Stimulated activated CD4-positive, alpha-beta T cell treated with anti-CD3 and anti-CD28 coated beads, TNF-alpha, amount 100 ng/mL, for 24 hours (primary cell): Measurements from ENCODE around the gene RGL4.
"Not testable (repeated sequence)": the region's sequence is repeated elsewhere in the genome, so short reads cannot be mapped to it uniquely, and the experiment has no call there.

ENCODE experiments used
- DNase-seq, 3 experiments: peaks; one replicate each; pipeline ENCODE4 v3.0.0-alpha.2; 2020; ENCODE audit warnings: low read depth in 3 of 3

Gene RGL4

GRCh38 chr22:23698094-23698493 is 7.3 kb downstream of the RGL4 start:
- no peak for DNase-seq

GRCh38 chr22:23698673-23699235 is 7.9 kb downstream of the RGL4 start:
- DNase-seq: no peak

- no peak for DNase-seq
These were observed 9.9 kb downstream of the RGL4 start for GRCh38 chr22:23700706-23701105.

DNA sequence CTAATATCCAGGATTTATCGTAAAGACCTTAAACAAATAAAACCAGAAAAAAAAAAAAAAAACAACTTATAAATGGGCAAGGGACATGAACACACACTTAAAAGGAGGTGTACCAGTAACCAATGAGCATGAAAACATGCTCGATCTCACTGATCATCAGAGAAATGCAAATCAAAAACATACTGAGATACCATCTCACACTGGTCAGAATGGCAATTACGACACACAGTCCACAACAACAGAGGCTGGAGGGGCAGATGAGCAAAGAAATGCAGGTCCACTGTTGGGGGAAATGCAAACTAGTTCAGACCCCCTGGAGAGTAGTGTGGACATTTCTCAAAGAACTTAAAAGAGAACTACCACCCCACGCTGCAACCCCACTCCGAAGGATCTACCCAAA is 13.2 kb downstream of the RGL4 start:
- DNase-seq: no peak

DNA sequence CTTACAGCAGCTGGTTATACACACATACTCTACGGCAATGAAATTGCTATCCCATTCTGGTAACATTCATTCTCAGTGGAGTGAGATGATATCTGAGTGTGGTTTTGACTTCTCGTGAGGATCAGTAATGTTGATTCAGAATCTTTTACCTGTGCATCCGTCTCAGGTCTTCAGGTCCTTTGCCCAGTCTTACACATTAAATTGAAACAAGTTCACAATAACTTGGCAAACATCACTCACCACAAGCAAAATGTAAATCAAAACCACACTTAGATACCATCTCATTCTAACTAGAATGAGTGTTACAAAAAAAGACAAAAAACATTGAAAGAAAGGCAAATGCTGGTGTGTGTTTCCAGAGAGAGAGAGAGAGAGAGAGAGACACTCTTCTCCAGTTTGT is 14.0 kb downstream of the RGL4 start:
- no peak for DNase-seq

DNA sequence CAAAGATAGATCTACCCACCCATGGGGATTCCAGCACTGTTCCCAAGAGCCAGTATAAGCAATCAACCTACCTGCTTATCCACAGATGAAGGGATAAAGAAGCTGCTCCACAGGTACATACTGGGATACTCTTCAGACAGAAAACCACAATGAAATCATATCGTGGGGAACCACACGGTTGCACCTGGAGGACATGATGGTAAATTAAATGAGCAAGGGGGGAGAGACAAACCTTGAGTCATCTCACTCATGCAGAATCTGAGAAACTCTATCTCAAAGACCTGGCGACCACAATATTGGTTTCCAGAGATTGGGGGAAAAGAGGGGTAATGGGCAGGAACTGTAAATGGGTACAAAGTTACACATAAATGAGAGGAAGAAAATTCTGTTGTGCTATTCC is 14.5 kb downstream of the RGL4 start:
- no peak for DNase-seq

DNA sequence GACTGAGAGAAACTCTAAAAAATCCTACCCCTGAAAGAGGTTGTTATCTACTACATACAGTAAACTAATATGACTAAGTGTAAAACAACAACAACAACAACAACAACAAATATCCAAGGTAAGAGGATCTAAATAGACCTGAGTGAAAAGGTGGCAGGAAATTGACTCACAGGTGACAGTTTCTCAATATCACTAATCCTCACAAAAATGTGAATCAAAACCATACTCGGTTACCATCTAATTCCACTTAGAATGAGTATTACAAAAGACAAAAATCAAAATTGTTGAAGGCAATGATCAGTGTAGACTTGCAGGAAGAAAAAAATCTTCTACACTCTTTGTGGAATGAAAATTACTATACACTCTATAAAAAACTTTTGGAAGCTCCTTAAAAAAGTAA is 17.5 kb downstream of the RGL4 start:
- DNase-seq: no peak

GRCh38 chr22:23709107-23709506 is 18.3 kb downstream of the RGL4 start:
- no peak for DNase-seq

DNA sequence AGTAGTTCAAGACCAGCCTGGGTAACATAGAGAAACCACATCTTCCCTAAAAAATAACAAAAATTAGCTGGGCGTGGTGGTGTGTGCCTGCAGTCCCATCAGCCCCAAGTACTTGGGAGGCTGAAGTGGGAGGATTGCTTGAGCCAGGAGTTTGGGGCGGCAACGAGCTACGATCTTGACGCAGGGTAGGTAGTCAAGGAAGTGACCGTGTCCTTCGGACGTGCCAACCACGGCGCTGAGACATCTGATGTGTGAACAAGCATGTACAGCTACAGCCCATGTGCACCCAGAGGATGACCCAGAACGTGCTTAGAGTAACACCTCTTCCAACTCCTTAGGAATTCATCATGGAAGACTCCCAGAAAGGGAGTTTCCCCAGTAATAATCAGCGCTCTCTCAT is 21.4 kb downstream of the RGL4 start:
- no peak for DNase-seq

DNA sequence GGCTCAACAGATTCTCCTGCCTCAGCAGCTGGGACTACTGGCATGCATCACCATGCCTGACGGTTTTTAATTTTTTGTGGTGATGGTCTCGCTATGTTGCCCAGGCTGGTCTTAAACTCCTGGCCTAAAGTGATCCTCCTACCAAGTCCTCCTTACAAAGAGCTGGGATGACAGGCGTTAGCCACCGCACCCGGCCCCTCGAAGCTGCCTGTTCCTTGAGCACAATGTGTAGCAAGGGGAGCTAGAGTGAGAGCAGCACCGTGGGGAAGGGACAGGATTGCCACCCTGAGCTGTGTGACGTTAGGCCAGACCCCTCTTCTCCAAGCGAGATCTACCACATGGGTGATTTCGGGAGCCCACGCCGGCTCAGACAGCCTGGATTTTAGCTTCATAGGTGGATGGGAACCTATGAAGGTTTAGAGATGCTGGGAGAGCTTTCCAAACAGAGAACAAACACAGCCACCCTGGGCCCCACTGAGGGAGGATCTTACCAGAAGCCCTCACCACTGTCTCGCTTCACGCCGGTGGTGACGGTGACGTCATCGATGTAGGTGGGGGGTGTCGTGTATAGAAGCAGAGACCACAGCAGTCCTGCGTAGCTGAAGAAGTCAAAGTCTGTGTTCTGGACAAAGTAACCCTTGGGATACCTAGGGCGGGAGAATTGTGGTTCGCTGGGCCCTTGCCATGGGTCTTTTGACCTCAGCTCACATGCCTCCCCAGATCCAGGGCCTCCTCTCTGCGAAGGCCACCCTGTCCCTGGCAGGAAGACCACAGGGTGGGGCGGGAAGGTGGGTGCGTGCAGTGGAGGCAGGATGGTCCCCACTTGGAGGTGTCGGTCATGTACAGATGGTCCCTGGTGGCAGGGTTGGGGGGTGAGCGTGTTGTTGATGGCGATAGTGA is 23.1 kb downstream of the RGL4 start:
- no peak for DNase-seq

DNA sequence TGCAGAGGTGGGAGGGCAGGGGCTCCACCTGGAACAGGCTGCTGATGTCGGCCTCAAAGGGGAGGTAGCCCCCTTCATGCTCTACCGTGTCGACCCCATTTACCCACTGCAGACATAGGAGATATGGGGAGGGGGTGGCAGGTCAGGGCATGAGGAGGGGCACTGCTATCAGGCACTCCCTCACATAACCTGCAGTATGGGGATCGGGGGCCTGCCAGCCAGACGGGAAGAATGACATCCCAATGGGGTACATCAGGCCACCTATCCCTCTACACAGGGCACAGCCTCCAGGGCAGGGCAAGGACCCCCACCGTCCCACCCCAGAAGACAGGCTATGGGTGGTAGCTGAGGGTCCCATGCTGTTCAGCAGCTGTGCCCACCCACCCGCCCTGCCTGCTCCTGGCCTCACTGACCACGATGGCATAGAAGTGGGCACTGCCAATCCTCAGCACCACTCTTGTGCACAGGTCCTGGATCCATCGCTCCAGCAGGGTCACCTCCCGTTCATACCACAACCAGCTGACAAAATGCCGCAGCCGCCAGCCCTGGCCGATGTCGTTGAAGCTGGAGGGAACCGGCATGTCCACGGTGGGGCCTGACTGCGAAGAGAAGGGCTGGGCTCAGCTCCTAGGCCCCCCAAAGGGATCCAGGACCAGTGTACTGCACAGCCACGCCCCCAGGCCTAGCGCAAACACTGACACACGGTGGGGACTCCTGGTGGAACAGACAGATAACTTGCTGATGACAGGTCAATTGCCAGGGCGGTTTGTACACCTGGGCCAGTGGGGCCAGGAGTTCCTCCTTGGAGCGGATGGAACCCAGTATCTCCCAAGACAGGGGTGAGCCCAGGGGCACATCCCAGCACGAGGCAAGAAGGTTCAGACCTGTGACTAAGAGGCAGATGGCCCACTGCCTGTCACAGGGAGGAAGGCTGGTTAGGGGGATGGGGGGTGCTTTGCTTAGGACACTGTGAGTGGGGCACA is 24.1 kb downstream of the RGL4 start:
- no peak for DNase-seq

DNA sequence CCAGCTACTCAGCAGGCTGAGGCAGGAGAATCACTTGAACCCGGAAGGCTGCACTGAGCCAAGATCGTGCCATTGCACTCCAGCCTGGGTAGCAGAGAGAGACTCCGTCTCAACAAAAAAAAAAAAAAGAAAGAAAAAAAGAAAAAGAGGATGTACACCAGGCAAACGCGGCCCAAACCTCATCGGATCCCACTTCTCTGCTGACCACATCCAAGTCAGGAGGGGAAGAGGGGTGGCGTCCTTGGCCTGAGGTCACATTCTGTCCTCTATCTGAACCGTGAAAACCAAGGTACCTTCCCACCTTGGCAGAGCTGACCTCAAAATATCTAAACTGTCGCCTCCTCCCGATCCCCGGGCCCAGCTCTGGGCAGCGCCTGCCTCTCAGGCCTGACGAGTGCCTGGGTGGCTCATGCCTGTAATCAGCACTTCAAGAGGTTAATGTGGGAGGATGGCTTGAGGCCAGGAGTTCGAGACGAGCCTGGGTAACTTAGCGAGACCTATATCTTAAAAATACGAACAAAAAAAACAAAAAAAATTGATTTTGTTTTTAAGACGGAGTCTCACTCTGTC is 25.1 kb downstream of the RGL4 start:
- DNase-seq: no peak

- DNase-seq: peak; percentile 60 to 81 (median 65)
These were observed 26.3 kb downstream of the RGL4 start for GRCh38 chr22:23716811-23717801.

DNA sequence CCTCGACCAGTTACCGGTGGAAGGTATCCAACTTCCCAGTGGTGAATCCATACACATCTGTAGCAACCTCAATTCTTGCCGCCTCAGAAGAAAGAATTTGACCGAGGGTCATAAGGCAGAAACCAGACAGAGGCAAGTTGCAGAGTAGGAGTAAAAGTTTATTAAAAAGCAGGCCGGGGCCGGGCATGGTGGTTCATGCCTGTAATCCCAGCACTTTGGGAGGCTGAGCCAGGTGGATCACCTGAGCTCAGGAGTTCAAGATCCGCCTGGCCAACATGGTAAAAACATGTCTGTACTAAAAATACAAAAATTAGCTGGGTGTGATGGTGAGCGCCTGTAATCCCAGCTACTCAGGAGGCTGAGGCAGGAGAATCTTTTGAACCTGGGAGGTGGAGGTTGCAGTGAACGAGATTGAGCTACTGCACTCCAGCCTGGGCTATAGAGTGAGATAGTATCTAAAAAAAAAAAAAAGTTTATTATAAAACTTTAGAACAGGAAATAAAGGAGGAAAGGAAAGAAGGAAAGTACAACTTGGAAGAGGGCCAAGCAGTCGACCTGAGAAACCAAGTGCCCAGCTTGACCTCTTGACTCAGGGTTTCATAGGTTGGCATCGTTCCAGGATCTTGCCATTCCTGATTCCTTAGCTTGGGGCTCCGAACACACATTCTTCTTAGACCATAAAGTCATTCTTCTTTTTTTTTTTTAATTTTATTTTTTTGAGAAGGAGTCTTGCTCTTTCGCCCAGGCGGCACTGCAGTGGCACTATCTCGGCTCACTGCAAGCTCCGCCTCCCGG is 27.8 kb downstream of the RGL4 start:
- no peak for DNase-seq

GRCh38 chr22:23720855-23721254 is 30.0 kb downstream of the RGL4 start:
- no peak for DNase-seq

DNA sequence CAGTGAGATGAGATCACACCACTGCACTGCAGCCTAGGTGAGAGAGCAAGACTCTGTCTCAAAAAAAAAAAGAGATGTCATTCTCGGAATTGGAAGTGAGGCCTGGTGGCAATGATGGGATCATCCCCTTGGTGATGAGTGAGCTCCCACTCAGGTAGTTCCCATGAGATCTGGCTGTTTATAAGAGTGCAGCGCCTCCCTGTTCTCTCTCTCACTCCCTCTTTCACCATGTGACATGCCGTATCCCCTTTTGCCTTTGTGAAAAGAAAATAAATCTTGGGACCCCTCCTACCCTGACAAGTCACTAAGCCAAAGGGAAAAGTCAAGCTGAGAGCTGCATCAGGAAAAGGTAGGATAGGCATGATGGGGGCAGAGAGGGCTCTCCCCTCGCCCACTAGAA is 31.3 kb downstream of the RGL4 start:
- DNase-seq: no peak

- no peak for DNase-seq
These were observed 31.9 kb downstream of the RGL4 start for GRCh38 chr22:23722724-23723123.

- not testable (repeated sequence) for DNase-seq
These were observed 37.3 kb downstream of the RGL4 start for GRCh38 chr22:23728108-23728507.

- no peak for DNase-seq
These were observed 46.9 kb downstream of the RGL4 start for GRCh38 chr22:23737696-23738095.
